NCI-H1417 (cell line): ENCODE measurements around the gene FBXL7.

Experiments used
- DNase-seq, 3 experiments: peaks; one replicate each; lab custom pipeline; 2025; lab: John Stamatoyannopoulos, UW

Gene FBXL7

GRCh38 chr5:15655683-15656082 is 155.7 kb downstream of the FBXL7 start:
- no peak for DNase-seq

GRCh38 chr5:15664961-15665360 is 165.0 kb downstream of the FBXL7 start:
- DNase-seq: no peak

- DNase-seq: no peak
Measured at GRCh38 chr5:15669826-15670225, 169.8 kb downstream of the FBXL7 start.

GRCh38 chr5:15674716-15675115 is 174.7 kb downstream of the FBXL7 start:
- DNase-seq: no peak

GRCh38 chr5:15676591-15676990 is 176.6 kb downstream of the FBXL7 start:
- DNase-seq: no peak

- DNase-seq: no peak
Measured at GRCh38 chr5:15679161-15679560, 179.2 kb downstream of the FBXL7 start.

- DNase-seq: no peak
Measured at GRCh38 chr5:15680455-15680854, 180.5 kb downstream of the FBXL7 start.

GRCh38 chr5:15682122-15682521 is 182.1 kb downstream of the FBXL7 start:
- DNase-seq: no peak

GRCh38 chr5:15682566-15682965 is 182.6 kb downstream of the FBXL7 start:
- no peak for DNase-seq

- peak in 1 of 3 experiments; percentile 14 for DNase-seq
Measured at GRCh38 chr5:15683332-15683731, 183.4 kb downstream of the FBXL7 start.

- DNase-seq: no peak
Measured at GRCh38 chr5:15687401-15687800, 187.4 kb downstream of the FBXL7 start.

- DNase-seq: no peak
Measured at GRCh38 chr5:15689836-15690235, 189.9 kb downstream of the FBXL7 start.

- no peak for DNase-seq
Measured at GRCh38 chr5:15690611-15691010, 190.6 kb downstream of the FBXL7 start.

GRCh38 chr5:15691521-15691920 is 191.5 kb downstream of the FBXL7 start:
- no peak for DNase-seq

GRCh38 chr5:15692706-15693381 is 192.9 kb downstream of the FBXL7 start:
- DNase-seq: no peak

GRCh38 chr5:15693382-15693728 is 193.4 kb downstream of the FBXL7 start:
- DNase-seq: no peak

GRCh38 chr5:15693933-15694332 is 194.0 kb downstream of the FBXL7 start:
- DNase-seq: no peak

GRCh38 chr5:15694696-15695214 is 194.8 kb downstream of the FBXL7 start:
- DNase-seq: no peak

GRCh38 chr5:15695215-15695731 is 195.3 kb downstream of the FBXL7 start:
- no peak for DNase-seq

- no peak for DNase-seq
Measured at GRCh38 chr5:15700373-15700772, 200.4 kb downstream of the FBXL7 start.

GRCh38 chr5:15702102-15702501 is 202.1 kb downstream of the FBXL7 start:
- no peak for DNase-seq

GRCh38 chr5:15703901-15704300 is 203.9 kb downstream of the FBXL7 start:
- no peak for DNase-seq

GRCh38 chr5:15704397-15704947 is 204.5 kb downstream of the FBXL7 start:
- DNase-seq: no peak

GRCh38 chr5:15707631-15708030 is 207.7 kb downstream of the FBXL7 start:
- DNase-seq: no peak
